Measurements from ENCODE around the gene ATP6V0E1. TPM values are rescaled to one million over a fixed set of nuclear protein-coding genes. Genes with fewer than 3 reads are reported as not detected.

Gene ATP6V0E1
- total and polyA plus RNA-seq, 2 experiments from 2014 or later: 75.9 to 250 TPM

DNA sequence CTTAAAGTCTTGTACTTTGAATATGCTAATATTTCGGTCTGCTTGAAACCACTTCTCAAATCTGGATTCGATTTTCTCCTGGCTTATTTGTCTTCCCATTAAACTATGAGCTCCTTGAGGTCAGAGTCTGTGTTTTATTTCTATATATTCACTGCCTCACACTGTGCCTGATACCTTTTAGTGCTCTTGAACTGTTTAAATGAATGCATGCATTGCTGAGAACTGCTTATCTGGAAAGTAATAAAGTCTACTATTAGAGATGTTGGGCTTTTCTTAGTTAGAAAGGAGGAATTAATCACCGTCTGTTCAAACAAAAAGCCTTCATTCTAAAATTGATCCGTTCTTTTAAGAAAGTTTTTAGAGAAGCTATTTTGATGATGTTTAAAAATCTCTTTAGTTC is 78.6 kb downstream of the ATP6V0E1 start:
- no peaks in the 10 kb centered on the region for H3K36me3 Mint-ChIP-seq (ENCODE audit: low read depth)
- 0 out of 2 replicates have a peak, but pooled peaks cover 3% of the 10 kb centered on the region for H3K79me2 ChIP-seq (replicated peaks; ENCODE audit: insufficient read depth)
- ATAC-seq (no peak), DNase-seq (ENCODE audit: low spot score) (no peak)
- H3K4me2 ChIP-seq: no peak overlapping the region
- H3K4me1 ChIP-seq (ENCODE audit: insufficient read depth): peaks cover 6% of the 10 kb centered on the region
- no peak overlapping the region for H3K4me3 Mint-ChIP-seq
- no peak overlapping the region for H3K4me3 ChIP-seq
- TF ChIP-seq, protein P1, sequence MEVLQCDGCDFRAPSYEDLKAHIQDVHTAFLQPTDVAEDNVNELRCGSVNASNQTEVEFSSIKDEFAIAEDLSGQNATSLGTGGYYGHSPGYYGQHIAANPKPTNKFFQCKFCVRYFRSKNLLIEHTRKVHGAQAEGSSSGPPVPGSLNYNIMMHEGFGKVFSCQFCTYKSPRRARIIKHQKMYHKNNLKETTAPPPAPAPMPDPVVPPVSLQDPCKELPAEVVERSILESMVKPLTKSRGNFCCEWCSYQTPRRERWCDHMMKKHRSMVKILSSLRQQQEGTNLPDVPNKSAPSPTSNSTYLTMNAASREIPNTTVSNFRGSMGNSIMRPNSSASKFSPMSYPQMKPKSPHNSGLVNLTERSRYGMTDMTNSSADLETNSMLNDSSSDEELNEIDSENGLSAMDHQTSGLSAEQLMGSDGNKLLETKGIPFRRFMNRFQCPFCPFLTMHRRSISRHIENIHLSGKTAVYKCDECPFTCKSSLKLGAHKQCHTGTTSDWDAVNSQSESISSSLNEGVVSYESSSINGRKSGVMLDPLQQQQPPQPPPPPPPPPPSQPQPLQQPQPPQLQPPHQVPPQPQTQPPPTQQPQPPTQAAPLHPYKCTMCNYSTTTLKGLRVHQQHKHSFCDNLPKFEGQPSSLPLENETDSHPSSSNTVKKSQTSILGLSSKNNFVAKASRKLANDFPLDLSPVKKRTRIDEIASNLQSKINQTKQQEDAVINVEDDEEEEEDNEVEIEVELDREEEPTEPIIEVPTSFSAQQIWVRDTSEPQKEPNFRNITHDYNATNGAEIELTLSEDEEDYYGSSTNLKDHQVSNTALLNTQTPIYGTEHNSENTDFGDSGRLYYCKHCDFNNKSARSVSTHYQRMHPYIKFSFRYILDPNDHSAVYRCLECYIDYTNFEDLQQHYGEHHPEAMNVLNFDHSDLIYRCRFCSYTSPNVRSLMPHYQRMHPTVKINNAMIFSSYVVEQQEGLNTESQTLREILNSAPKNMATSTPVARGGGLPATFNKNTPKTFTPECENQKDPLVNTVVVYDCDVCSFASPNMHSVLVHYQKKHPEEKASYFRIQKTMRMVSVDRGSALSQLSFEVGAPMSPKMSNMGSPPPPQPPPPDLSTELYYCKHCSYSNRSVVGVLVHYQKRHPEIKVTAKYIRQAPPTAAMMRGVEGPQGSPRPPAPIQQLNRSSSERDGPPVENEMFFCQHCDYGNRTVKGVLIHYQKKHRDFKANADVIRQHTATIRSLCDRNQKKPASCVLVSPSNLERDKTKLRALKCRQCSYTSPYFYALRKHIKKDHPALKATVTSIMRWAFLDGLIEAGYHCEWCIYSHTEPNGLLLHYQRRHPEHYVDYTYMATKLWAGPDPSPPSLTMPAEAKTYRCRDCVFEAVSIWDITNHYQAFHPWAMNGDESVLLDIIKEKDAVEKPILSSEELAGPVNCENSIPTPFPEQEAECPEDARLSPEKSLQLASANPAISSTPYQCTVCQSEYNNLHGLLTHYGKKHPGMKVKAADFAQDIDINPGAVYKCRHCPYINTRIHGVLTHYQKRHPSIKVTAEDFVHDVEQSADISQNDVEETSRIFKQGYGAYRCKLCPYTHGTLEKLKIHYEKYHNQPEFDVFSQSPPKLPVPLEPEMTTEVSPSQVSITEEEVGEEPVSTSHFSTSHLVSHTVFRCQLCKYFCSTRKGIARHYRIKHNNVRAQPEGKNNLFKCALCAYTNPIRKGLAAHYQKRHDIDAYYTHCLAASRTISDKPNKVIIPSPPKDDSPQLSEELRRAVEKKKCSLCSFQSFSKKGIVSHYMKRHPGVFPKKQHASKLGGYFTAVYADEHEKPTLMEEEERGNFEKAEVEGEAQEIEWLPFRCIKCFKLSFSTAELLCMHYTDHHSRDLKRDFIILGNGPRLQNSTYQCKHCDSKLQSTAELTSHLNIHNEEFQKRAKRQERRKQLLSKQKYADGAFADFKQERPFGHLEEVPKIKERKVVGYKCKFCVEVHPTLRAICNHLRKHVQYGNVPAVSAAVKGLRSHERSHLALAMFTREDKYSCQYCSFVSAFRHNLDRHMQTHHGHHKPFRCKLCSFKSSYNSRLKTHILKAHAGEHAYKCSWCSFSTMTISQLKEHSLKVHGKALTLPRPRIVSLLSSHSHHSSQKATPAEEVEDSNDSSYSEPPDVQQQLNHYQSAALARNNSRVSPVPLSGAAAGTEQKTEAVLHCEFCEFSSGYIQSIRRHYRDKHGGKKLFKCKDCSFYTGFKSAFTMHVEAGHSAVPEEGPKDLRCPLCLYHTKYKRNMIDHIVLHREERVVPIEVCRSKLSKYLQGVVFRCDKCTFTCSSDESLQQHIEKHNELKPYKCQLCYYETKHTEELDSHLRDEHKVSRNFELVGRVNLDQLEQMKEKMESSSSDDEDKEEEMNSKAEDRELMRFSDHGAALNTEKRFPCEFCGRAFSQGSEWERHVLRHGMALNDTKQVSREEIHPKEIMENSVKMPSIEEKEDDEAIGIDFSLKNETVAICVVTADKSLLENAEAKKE (CRISPR knock-in tag; IDR thresholded peaks at IDR 0.05): no peak
- no peak for TF ChIP-seq EZH2 (IDR thresholded peaks at IDR 0.05; ENCODE audit: low read depth, unreplicated experiment)
- no peak for TF ChIP-seq ZNF114 (CRISPR knock-in tag; IDR thresholded peaks at IDR 0.05)
- no peak for TF ChIP-seq NANOG (IDR thresholded peaks at IDR 0.05; ENCODE audit: borderline replicate concordance)
- TF ChIP-seq REST (IDR thresholded peaks at IDR 0.05; ENCODE audit: unreplicated experiment): no peak
- TF ChIP-seq EZH2phosphoT487 (IDR thresholded peaks at IDR 0.05; ENCODE audit: unreplicated experiment): no peak
- TF ChIP-seq JUNB (IDR thresholded peaks at IDR 0.05; ENCODE audit: unreplicated experiment): no peak
- TF ChIP-seq ETS1 (IDR thresholded peaks at IDR 0.05): no peak
- TF ChIP-seq CTCF (conservative IDR thresholded peaks at IDR 0.05; ENCODE audit: low read depth in 2 of 2): no peak
- no peak for TF ChIP-seq ZNF331 (CRISPR knock-in tag; IDR thresholded peaks at IDR 0.05; ENCODE audit: low read depth)
- TF ChIP-seq CREB1 (CRISPR knock-in tag; IDR thresholded peaks at IDR 0.05; ENCODE audit: low read depth): no peak
- TF ChIP-seq STAT1 (IDR thresholded peaks at IDR 0.05; ENCODE audit: unreplicated experiment): no peak
- TF ChIP-seq POLR2AphosphoS5 (IDR thresholded peaks at IDR 0.05; ENCODE audit: low read depth): no peak
- H3K27ac ChIP-seq (ENCODE audit: low read depth): no peak overlapping the region
- H3F3A ChIP-seq (replicated peaks; ENCODE audit: low read depth): no peaks in the 10 kb centered on the region
- no peaks in the 10 kb centered on the region for H3K9me3 Mint-ChIP-seq
- no peaks in the 10 kb centered on the region for H3K36me3 ChIP-seq (ENCODE audit: insufficient read depth)
- no peaks in the 10 kb centered on the region for H3K9me2 ChIP-seq (ENCODE audit: insufficient read depth)
- H3K27me3 ChIP-seq (ENCODE audit: insufficient read depth): no peaks in the 10 kb centered on the region
- H2AFZ ChIP-seq: no peak overlapping the region
- H3K27me3 Mint-ChIP-seq (ENCODE audit: insufficient read depth, low read depth, poor library complexity): peaks cover 2% of the 10 kb centered on the region
- H4K20me1 ChIP-seq (replicated peaks; ENCODE audit: insufficient read depth): no peaks in the 10 kb centered on the region
- peaks cover 2% of the 10 kb centered on the region; the same call in 1 of the 3 replicates for H3K4me1 Mint-ChIP-seq
- H3K27ac Mint-ChIP-seq: no peak overlapping the region

Measured in GM23338 (cell line).